GM18951 (cell line): Measurements from ENCODE around the gene ZNF222.

Experiments used
- POLR2A ChIP-seq: IDR thresholded peaks from 4 replicates; pipeline ENCODE4 v1.6.1; 2011; ENCODE audit warnings: mild to moderate bottlenecking; ENCODE audit not compliant: insufficient read length, insufficient read depth; ENCODE audit errors: extremely low read depth
- in situ Hi-C: fragments of 300-500 bp; cut with MboI; formaldehyde crosslinking; loops from one replicate; pipeline ENCODE4 v1.12.0; 2022; ENCODE audit warnings: low sequenced_read_pairs, mixed read lengths, inconsistent platforms; ENCODE audit not compliant: unreplicated experiment

ZNF222 gene

GRCh38 chr19:44025217-44025936 is at the start of gene ZNF222:
TSS of gene ZNF222 (plus strand) at chr19:44025379. CDS start at chr19:44025437, 58 bp downstream.
- in situ Hi-C loops, result no loop called here
- TF ChIP-seq POLR2A, result peak; percentile 60

- in situ Hi-C loops, result no loop called here
Observed at GRCh38 chr19:43976732-43977131, 48.4 kb upstream of the ZNF222 start.

GRCh38 chr19:43983544-43983911 is 41.7 kb upstream of the ZNF222 start:
- in situ Hi-C loops, result no loop called here
- no peak for TF ChIP-seq POLR2A

More at GRCh38 chr19:43976732-43977131, 48.4 kb upstream of the ZNF222 start:
- TF ChIP-seq POLR2A, result no peak

- in situ Hi-C loops, result no loop called here
- peak; percentile 57 for TF ChIP-seq POLR2A
Observed at GRCh38 chr19:43983912-43984686, 41.1 kb upstream of the ZNF222 start, which contains the start of gene ZNF155. TSS of gene ZNF155 (plus strand) at chr19:43984188. CDS start at chr19:43988544, 4,356 bp downstream.

GRCh38 chr19:43984687-43985000 is 40.5 kb upstream of the ZNF222 start:
- TF ChIP-seq POLR2A, result no peak
- in situ Hi-C loops, result no loop called here

GRCh38 chr19:43997631-43998290 is 27.4 kb upstream of the ZNF222 start:
- no peak for TF ChIP-seq POLR2A
- in situ Hi-C loops, result no loop called here

- in situ Hi-C loops, result no loop called here
- no peak for TF ChIP-seq POLR2A
Observed at GRCh38 chr19:44002212-44002565, 23.0 kb upstream of the ZNF222 start.

- in situ Hi-C loops, result no loop called here
- peak; percentile 73 for TF ChIP-seq POLR2A
Observed at GRCh38 chr19:44002566-44003460, 22.4 kb upstream of the ZNF222 start, which contains the start of gene ZNF230. TSS of gene ZNF230 (plus strand) at chr19:44002957. CDS start at chr19:44007079, 4,122 bp downstream.

- TF ChIP-seq POLR2A, result no peak
- in situ Hi-C loops, result no loop called here
Observed at GRCh38 chr19:44003461-44004009, 21.6 kb upstream of the ZNF222 start.

- in situ Hi-C loops, result no loop called here
- no peak for TF ChIP-seq POLR2A
Observed at GRCh38 chr19:44005973-44006372, 19.2 kb upstream of the ZNF222 start.

- in situ Hi-C loops, result no loop called here
- no peak for TF ChIP-seq POLR2A
Observed at GRCh38 chr19:44007473-44007872, 17.7 kb upstream of the ZNF222 start.

GRCh38 chr19:44010468-44010867 is 14.7 kb upstream of the ZNF222 start:
- in situ Hi-C loops, result no loop called here
- no peak for TF ChIP-seq POLR2A
